Dendritic cell treated with granulocyte-macrophage colony-stimulating factor and Interleukin-4, amounts not matched to agents 40 ng/mL and 50 ng/mL, for 4 days (primary cell): Measurements from ENCODE around the gene IVNS1ABP.

Experiments used
- H3K27ac Mint-ChIP-seq: one replicate; pipeline ENCODE4 v1.8.0; 2022; ENCODE audit warnings: mild to moderate bottlenecking, mixed read lengths
- H3K27me3 Mint-ChIP-seq: one replicate; pipeline ENCODE4 v1.8.0; 2022; ENCODE audit warnings: mild to moderate bottlenecking, mixed read lengths
- H3K36me3 Mint-ChIP-seq: one replicate; pipeline ENCODE4 v1.8.0; 2022; ENCODE audit warnings: low read depth, mixed read lengths
- H3K4me1 Mint-ChIP-seq: one replicate; pipeline ENCODE4 v1.8.0; 2022; ENCODE audit warnings: low read depth, mixed read lengths
- H3K4me3 Mint-ChIP-seq: one replicate; pipeline ENCODE4 v1.8.0; 2022; ENCODE audit warnings: mild to moderate bottlenecking, moderate library complexity, mixed read lengths
- H3K9me3 Mint-ChIP-seq: one replicate; pipeline ENCODE4 v1.8.0; 2022; ENCODE audit warnings: mixed read lengths
- intact Hi-C: fragments of 100-400 bp; cut with micrococcal nuclease; formaldehyde crosslinking; loops from one replicate; pipeline ENCODE4 v1.15.0; 2022

The IVNS1ABP gene

DNA sequence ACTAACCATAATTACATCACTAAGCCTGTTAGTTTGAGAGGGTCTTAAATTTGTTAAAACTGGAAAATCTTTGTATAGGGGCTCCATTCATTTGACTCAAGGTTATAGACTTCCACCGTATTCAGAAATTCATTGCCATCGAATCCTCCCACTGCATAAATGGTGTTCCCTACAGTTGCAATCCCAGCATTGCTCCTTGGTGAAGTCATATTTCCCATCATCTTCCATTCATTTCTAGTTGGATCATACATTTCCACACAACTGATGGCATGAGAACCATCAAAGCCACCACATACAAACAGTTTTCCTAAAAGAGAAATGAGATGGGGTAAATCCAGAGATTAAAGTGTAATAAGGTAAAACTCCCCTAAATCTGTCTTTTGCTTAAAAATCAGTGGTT, 19.1 kb downstream of the IVNS1ABP start:
- Mint-ChIP-seq H3K9me3 (no peaks in the 10 kb centered on the region), H3K27me3 (no peaks in the 10 kb centered on the region), H3K4me3 (no peak overlapping the region), H3K36me3 (peaks cover 84% of the 10 kb centered on the region), H3K27ac (no peak overlapping the region), H3K4me1 (peaks cover 16% of the 10 kb centered on the region)
- intact Hi-C loops: no loop called here

DNA sequence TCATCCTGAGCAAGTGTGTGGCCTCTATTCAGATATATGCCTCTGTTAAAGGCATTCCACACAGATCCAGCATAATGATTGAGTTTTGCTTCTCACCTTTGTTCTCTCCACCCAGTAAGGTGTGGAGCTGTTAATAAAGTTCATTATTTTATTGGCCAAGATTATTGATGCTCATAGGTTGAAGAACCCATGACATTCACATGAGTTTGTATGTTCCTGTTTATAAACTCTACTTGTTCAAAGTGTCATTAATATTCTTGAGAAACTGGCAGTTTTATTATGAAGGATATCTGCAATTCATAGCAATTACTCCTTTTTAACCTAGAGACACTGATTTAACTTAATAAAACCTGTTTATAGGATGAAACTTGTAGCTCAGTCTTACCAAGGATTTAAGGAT, 22.0 kb downstream of the IVNS1ABP start:
- Mint-ChIP-seq H3K9me3 (no peaks in the 10 kb centered on the region), H3K4me1 (peaks cover 30% of the 10 kb centered on the region), H3K36me3 (peaks cover 70% of the 10 kb centered on the region), H3K4me3 (no peak overlapping the region), H3K27me3 (no peaks in the 10 kb centered on the region), H3K27ac (no peak overlapping the region)
- intact Hi-C loops: no loop called here

DNA sequence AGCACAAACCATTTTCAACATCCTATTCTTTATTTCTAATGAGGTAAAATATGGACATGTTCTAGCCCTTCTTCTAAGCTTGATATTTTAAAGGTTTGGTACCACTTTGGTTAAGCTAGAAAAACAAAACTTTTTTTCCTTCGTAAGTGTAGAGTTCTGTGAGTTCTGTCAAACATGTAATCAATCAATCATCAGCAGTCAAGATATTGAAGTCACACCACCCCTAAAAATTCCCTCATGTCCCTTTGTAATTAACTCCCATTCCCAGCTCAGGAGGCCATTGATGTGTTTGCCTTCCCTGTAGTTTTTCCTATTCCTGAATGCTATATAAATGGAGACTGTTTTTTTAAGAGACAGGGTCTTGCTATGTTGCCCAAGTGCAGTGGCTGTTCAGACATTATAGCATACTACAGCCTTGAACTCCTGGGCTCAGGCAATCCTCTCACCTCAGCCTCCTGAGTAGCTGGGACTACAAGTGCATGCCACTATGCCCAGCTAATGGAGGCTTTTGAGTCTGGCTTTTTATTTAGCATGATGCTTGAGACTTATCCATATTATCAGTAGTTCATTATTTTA, 23.0 kb downstream of the IVNS1ABP start:
- Mint-ChIP-seq H3K27ac (no peak overlapping the region), H3K36me3 (peaks cover 68% of the 10 kb centered on the region), H3K4me1 (peaks cover 39% of the 10 kb centered on the region), H3K4me3 (no peak overlapping the region), H3K9me3 (no peaks in the 10 kb centered on the region), H3K27me3 (no peaks in the 10 kb centered on the region)
- intact Hi-C loops: no loop called here

DNA sequence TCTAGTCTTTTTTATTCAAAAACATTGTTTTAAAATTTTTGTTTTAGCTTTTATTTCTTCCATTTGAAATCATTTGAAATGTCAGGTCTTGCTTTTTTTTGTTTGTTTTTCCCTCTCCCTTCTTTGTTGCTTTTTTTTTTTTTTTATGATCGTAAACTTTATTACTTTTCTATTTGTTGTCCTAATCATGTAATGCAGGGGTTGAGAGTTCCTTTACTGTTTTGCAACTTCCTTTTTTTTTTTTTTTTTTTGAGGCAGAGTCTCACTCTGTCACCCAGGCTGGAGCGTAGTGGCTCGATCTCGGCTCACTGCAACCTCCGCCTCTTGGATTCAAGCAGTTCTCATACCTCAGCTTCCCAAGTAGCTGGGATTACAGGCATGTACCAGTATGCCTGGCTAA, 24.8 kb downstream of the IVNS1ABP start:
- peaks cover 60% of the 10 kb centered on the region for H3K36me3 Mint-ChIP-seq
- H3K4me1 Mint-ChIP-seq: peaks cover 46% of the 10 kb centered on the region
- intact Hi-C loops: no loop called here
- H3K9me3 Mint-ChIP-seq: no peaks in the 10 kb centered on the region
- H3K4me3 Mint-ChIP-seq: peak overlapping the region; percentile 30
- H3K27ac Mint-ChIP-seq: peak overlapping the region; percentile 74
- H3K27me3 Mint-ChIP-seq: no peaks in the 10 kb centered on the region

DNA sequence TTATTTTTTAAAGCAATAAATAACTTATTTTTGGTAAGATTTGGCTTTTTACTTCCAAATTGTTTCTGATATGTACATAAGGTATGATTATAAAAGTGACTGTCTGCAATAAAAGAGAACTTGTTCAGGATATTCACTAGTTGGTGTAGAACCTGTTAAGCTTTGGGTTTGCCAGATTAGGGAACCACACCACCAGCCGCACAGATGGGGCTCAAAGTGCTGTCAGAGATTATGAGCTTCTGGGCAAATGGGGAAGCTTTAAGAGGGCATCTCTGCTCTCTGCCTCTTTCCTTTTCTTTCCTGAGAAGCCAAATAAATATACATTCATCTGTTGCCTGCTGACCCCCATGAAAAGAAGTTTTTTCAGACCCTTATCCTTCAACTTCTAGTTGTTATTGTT, 25.4 kb downstream of the IVNS1ABP start:
- Mint-ChIP-seq H3K27ac (peak overlapping the region; percentile 74), H3K4me1 (peaks cover 46% of the 10 kb centered on the region), H3K36me3 (peaks cover 55% of the 10 kb centered on the region), H3K4me3 (no peak overlapping the region), H3K27me3 (no peaks in the 10 kb centered on the region), H3K9me3 (no peaks in the 10 kb centered on the region)
- intact Hi-C loops: no loop called here

DNA sequence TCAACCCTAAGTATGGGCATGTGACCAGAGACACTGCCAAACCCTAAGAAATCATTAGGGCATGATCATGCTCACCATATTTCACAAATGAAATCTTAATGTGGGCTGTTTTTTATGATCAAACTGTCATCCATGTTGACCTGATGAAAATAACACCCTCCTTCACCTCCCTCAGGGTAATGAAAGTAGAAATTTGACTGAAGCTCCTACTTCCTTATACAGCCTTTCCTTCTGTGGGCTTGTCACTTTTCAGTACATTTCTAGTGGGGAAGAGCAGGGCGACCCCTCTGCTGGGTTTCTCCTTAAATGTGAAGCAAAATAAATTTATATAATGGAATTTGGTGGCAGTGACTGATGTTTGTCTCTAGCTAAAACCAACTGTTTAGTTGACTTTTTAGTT, 25.9 kb downstream of the IVNS1ABP start:
- H3K36me3 Mint-ChIP-seq: peaks cover 50% of the 10 kb centered on the region
- H3K4me1 Mint-ChIP-seq: peaks cover 46% of the 10 kb centered on the region
- no peaks in the 10 kb centered on the region for H3K9me3 Mint-ChIP-seq
- H3K4me3 Mint-ChIP-seq: no peak overlapping the region
- intact Hi-C loops: no loop called here
- H3K27ac Mint-ChIP-seq: no peak overlapping the region
- H3K27me3 Mint-ChIP-seq: no peaks in the 10 kb centered on the region

DNA sequence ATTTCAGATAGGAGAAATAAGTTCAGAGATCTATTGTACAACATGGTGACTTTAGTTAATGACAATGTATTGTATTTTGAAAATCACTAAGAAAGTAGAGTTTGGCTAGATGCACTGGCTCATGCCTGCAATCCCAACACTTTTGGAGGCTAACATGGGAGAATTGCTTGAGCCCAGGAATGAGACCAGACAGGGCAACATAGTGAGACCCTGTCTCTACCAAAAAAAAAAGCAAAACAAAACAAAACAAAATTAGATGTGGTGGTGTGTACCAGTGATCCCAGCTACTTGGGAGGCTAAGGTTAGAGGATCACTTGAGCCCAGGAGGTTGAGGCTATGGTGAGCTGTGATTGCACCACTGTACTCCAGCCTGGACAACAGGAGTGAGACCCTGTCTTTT, 27.2 kb downstream of the IVNS1ABP start:
- Mint-ChIP-seq H3K27me3 (no peaks in the 10 kb centered on the region), H3K4me3 (no peak overlapping the region), H3K27ac (no peak overlapping the region), H3K4me1 (peaks cover 43% of the 10 kb centered on the region), H3K36me3 (peaks cover 37% of the 10 kb centered on the region), H3K9me3 (no peaks in the 10 kb centered on the region)
- intact Hi-C loops: no loop called here

DNA sequence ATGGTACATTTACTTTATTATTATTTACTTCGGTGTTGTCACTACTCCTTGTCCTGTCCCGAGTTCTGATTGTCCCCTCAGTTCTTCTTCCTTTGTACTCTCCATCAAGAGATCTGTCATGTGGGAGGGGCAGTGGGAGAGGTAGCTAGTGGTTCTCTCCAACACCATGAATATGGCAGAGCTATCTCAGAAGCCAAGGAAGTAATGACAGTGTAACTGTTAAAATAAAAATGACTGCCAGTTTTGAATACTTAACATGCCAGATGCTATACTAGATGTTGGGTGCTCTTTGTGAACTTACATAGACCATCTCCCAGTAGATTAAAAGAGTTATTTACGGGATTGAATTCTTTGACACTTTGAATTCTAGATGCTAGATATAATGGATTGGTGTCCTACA, 28.6 kb downstream of the IVNS1ABP start:
- intact Hi-C loops: no loop called here

DNA sequence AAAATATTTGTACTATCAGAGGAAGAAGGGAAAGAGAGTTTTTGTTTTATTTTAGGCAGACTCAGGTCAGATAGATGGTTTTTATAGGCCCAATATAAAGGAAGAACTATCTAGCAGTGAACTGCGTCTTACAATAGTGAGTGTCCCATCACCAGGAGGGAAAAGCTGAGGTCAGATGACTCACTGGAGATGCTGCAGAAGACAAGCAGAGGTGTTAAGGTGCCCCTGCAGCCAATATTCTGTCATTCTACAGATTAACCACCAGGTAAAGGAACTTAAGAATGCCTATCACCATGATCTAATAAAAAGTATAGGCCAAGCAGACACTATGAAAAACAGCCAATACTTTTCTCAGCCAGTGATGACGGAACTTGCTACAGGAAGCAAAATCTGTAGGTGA, 29.6 kb downstream of the IVNS1ABP start:
- Mint-ChIP-seq H3K9me3 (no peaks in the 10 kb centered on the region), H3K27me3 (no peaks in the 10 kb centered on the region), H3K27ac (no peak overlapping the region), H3K36me3 (peaks cover 23% of the 10 kb centered on the region), H3K4me1 (peaks cover 25% of the 10 kb centered on the region), H3K4me3 (no peak overlapping the region)
- intact Hi-C loops: no loop called here

More for the DNA sequence above, 28.6 kb downstream of the IVNS1ABP start:
- no peak overlapping the region for H3K4me3 Mint-ChIP-seq
- no peak overlapping the region for H3K27ac Mint-ChIP-seq
- peaks cover 32% of the 10 kb centered on the region for H3K4me1 Mint-ChIP-seq
- no peaks in the 10 kb centered on the region for H3K27me3 Mint-ChIP-seq
- H3K36me3 Mint-ChIP-seq: peaks cover 24% of the 10 kb centered on the region
- no peaks in the 10 kb centered on the region for H3K9me3 Mint-ChIP-seq

DNA sequence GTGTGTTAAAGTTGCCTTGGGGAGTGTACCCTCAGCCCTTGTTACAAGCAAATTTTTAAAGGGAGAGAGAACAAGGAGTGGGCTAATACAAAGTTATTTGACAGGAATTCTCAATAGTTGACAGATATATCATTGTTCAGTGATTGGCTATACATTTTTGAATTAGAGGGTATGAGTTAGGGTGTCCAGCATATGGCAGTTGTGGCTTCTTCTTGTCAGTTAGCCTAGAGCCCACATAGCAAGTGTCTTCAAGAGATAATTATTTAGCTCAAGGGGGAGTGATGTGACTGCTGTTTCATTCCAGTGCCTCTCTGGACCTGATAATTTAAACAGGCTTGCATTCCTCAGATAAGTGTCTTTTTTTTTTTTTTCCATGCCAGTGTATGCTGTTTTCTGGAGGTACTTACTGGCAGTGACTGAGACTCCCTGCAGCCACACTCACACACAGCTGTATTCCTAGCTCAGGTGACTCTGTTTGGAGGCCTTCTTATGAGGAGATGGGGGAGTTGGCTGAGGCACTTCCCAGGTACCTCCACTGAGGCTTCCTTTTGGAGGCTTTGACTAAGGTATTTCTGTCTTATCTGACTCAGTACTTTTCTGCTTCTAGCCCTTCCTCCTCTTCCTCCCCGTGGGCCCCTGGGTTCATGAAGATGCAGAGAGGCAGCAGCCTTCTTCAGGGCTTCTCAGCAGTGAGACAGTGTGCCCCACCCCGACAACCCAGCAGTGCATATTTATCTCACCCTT, 32.3 kb downstream of the IVNS1ABP start:
- intact Hi-C loops: no loop called here
- Mint-ChIP-seq H3K27me3 (no peaks in the 10 kb centered on the region), H3K27ac (no peak overlapping the region), H3K36me3 (peaks cover 31% of the 10 kb centered on the region), H3K9me3 (peaks cover 8% of the 10 kb centered on the region), H3K4me1 (peaks cover 13% of the 10 kb centered on the region), H3K4me3 (no peak overlapping the region)

DNA sequence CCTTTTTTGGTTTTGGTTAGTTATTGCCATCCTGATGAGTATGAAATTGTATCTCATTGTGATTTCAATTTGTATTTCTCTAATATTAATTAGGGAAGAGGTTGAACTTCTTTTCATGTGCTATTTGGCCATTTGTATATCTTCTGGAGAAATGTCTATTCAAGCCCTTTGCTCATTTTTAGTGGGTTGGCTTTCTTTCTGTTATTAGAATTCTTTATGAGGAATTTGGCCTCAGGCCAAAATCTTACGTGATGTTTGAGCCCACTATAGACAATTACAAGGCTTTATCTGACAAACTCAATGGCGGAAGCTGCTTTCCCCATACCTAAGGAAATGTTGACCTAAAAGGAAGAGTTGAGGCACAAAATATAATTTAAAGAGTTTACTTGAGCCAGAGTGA, 32.9 kb downstream of the IVNS1ABP start:
- intact Hi-C loops: no loop called here
- peaks cover 14% of the 10 kb centered on the region for H3K9me3 Mint-ChIP-seq
- H3K36me3 Mint-ChIP-seq: peaks cover 26% of the 10 kb centered on the region
- no peak overlapping the region for H3K4me3 Mint-ChIP-seq
- no peaks in the 10 kb centered on the region for H3K27me3 Mint-ChIP-seq
- H3K4me1 Mint-ChIP-seq: peaks cover 8% of the 10 kb centered on the region
- H3K27ac Mint-ChIP-seq: no peak overlapping the region

DNA sequence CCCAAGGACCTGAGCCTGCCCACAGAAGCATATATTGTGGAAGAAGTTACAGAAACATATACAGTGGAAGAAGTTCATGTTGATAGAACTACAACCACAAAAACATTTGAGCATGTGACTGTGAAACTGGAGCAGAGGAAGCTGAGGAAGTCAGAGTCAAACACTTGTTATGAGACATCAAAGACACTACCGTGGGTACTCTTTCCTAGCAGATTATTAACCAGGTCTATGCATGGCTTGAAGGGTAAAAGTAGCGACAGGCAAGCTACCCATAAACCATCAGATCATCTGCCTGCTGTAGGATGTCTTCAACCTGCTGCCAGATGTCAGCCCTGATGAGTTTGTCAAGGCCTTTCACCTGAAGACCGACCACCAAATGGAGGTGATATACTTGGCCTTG, 35.8 kb downstream of the IVNS1ABP start:
- no peaks in the 10 kb centered on the region for H3K4me1 Mint-ChIP-seq
- H3K36me3 Mint-ChIP-seq: peaks cover 32% of the 10 kb centered on the region
- no peaks in the 10 kb centered on the region for H3K27me3 Mint-ChIP-seq
- H3K4me3 Mint-ChIP-seq: no peak overlapping the region
- no peak overlapping the region for H3K27ac Mint-ChIP-seq
- peaks cover 15% of the 10 kb centered on the region for H3K9me3 Mint-ChIP-seq
- intact Hi-C loops: no loop called here

DNA sequence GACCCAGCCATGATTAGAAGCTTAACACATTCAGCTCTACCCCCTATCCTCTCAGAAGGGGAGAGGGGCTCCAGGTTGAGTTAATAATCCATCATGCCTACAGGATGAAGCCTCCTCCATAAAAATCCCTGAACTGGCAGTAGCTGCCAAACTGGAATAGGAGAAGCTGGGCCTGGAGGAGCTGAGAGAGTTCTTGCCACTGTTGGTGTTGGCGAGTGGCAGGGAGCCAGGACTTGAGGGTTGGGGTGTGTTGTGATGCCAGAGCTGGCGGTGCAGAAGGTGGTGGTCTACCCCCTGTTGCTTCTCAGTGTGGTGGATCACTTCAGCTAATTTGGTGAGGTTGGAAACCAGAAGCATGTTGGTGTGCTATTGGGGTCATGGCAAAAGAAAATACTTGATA, 36.5 kb downstream of the IVNS1ABP start:
- intact Hi-C loops: no loop called here
- Mint-ChIP-seq H3K4me1 (no peaks in the 10 kb centered on the region), H3K27me3 (no peaks in the 10 kb centered on the region)

DNA sequence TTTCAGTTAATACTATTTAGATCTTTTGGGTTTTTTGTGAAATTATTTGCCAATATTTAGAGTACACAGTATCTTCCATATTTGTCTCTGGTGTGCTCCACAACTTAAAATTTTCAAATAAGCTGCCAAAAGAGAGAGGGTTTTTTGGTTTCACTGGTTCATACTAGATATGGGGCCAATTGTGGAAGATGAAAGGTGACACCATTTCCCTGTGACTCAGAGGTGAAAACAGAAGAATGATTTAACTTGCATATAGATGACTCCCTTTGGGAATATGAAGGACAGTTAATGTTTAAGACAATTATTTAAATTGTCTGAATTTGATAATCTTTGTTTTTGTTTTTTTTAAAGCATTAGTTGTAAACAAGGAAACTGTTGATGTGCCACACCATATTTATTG, 37.5 kb downstream of the IVNS1ABP start:
- Mint-ChIP-seq H3K36me3 (peaks cover 32% of the 10 kb centered on the region), H3K9me3 (peaks cover 15% of the 10 kb centered on the region), H3K27me3 (no peaks in the 10 kb centered on the region), H3K4me3 (no peak overlapping the region), H3K4me1 (no peaks in the 10 kb centered on the region), H3K27ac (no peak overlapping the region)
- intact Hi-C loops: no loop called here

More for the DNA sequence above, 36.5 kb downstream of the IVNS1ABP start:
- Mint-ChIP-seq H3K4me3 (no peak overlapping the region), H3K9me3 (peaks cover 15% of the 10 kb centered on the region), H3K27ac (no peak overlapping the region), H3K36me3 (peaks cover 32% of the 10 kb centered on the region)

DNA sequence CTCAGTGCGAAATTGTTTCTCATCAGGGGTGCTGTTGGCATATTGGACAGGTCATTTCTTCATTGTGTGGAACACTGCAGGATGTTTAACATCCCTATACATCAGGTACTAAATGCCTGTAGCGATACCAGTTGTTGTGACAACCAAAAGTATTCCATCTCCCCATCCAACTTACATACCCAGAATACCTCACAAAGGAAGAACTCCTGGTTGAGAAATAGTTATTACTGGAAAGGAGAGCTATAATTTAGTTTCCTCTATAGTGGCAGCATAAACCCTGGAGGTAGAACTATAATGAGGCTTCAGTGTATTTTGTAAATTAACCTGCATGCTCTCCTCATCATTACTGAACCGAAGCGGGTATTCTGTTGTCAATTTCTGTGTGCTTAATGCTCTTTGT, 45.1 kb downstream of the IVNS1ABP start:
- no peaks in the 10 kb centered on the region for H3K9me3 Mint-ChIP-seq
- no peaks in the 10 kb centered on the region for H3K36me3 Mint-ChIP-seq
- no peaks in the 10 kb centered on the region for H3K27me3 Mint-ChIP-seq
- H3K4me3 Mint-ChIP-seq: no peak overlapping the region
- intact Hi-C loops: loop anchor here (5.0 kb wide), 1 partner anchor 45 kb away; no protein-coding TSS in a partner anchor
- no peak overlapping the region for H3K27ac Mint-ChIP-seq
- no peaks in the 10 kb centered on the region for H3K4me1 Mint-ChIP-seq
